GM18951 (cell line): ENCODE data around the gene CPNE7.
"Not testable (repeated sequence)": the region's sequence is repeated elsewhere in the genome, so short reads cannot be mapped to it uniquely, and the experiment has no call there.

ENCODE experiments used
- POLR2A ChIP-seq: IDR thresholded peaks from 4 replicates; pipeline ENCODE4 v1.6.1; 2011; ENCODE audit warnings: mild to moderate bottlenecking; ENCODE audit not compliant: insufficient read length, insufficient read depth; ENCODE audit errors: extremely low read depth
- in situ Hi-C: fragments of 300-500 bp; cut with MboI; formaldehyde crosslinking; loops from one replicate; pipeline ENCODE4 v1.12.0; 2022; ENCODE audit warnings: low sequenced_read_pairs, mixed read lengths, inconsistent platforms; ENCODE audit not compliant: unreplicated experiment

The CPNE7 gene

DNA sequence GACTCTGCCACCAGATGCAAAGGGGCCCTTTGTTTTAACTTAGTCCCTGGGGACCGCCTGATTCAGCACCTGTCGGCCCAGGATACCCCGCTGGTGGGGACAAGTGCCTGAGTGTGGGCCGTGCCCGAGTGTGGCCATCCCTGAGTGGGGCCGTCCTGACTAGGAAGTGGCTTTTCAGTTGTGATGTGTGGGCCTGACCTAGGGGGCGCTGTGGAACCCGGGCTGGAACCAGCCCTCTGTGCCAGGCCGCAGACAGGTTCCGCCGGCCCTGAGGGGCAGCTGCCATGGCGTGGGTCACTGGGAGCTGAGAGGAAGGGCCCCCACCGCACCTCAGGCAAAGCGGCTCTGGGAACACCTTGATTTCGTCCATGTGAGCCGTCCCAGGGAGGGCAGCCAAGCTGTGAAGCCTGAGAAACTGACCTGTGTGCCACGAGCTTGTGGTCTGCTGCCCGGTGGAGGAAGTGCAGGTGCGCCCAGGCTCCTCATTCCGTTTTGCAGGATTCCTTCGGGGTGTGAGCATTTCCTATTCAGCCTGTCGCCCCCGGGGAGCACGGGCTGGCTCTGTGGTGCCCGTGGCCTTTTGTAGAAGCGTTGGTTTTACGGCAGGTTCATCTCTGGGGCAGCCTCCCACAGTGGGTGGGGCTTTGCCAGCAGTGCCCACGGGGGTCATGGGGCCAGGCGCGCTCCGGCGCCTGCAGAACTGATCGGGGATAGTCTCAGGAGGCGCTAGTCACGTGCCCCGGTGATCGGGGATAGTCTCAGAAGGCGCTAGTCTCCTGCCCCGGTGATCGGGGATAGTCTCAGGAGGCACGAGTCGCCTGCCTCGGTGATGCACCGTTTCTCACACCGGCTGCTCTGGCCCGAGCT is 9.8 kb upstream of the CPNE7 start:
- in situ Hi-C loops = no loop called here
- TF ChIP-seq POLR2A = peak; percentile 21

DNA sequence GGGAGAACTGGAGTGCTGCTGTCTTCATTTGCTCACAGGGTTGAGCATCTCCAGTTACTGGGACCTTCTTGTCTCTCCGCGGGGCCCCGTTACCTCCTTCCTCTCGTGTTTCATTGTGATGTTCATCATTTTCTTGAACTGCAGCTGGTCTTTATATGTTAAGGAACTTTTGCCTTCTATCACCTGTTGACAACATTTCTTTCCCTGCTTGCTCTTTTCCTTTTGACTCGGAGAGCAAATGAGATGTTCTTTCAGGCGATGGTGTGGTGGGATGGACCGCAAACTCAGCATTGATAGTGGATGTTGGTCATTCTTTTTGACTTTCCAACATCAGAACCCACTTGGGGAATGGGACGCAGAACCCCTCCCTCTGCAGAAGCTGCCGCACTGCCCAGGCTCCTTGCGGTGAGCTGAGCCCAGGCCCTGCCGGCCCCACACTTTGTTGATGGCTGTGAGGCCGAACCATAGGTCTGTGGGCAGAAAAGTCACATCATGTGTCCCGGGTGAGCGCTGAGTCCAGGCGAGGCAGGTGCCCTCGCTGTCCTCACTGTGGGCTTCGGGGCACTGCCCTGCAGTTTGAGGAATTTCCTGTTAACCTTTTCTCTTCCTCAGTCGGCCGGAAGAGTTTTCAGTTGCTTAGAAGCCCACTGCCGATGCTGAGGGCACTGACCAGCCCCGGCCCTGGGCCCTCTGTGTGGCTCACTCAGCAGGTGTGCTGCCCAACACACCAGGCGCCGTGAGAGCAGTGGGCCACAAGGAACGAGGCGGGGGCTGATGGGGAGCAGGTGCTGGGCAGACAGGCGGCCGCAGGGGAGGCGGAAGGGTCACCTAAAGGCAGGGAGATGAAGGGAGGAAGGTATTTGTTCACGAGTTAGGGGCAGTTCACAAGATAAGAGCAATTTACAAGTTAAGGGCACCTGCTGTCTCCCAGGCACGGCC is 7.6 kb upstream of the CPNE7 start:
- in situ Hi-C loops = no loop called here
- no peak for TF ChIP-seq POLR2A

DNA sequence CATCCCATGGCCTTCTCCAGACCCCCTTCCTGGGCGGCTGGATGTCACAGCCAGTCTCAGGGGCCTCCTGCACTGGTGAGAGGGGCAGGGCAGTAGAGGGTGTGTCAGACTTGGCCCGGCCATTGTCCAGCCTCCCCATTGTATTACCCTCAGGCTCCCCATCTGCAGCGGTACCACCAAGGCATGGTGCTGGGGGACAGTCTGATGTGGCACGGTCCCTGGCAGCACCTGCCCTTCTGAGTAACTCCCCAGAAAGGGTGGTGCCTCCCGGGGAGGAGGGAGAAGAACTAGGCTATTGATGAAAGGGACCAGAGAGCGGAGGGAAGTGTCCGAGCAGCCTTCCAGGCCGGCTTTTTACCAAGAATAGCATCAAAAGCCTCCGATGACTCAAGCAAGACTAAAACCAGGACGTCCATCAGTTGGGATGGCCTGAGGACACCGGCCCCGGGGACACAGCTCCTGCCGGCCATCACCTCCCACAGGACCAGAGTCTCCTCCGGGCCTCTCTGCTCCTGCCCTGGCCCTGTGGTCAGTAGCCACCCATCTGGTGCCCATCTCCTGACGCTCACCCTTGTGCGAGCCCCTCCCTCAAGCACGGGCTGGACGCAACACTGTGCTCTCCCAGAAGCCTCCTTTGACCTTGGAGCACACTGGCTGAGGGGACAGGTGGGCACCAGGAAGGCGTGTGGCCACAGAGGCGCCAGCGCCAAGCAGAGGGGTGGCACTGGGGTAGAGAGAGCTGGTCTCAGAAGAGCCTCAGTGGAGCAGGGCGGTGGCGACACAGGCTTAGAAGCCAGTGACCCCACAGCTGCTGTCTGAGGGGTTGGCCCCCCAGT is 5.8 kb upstream of the CPNE7 start:
- in situ Hi-C loops = no loop called here
- no peak for TF ChIP-seq POLR2A

DNA sequence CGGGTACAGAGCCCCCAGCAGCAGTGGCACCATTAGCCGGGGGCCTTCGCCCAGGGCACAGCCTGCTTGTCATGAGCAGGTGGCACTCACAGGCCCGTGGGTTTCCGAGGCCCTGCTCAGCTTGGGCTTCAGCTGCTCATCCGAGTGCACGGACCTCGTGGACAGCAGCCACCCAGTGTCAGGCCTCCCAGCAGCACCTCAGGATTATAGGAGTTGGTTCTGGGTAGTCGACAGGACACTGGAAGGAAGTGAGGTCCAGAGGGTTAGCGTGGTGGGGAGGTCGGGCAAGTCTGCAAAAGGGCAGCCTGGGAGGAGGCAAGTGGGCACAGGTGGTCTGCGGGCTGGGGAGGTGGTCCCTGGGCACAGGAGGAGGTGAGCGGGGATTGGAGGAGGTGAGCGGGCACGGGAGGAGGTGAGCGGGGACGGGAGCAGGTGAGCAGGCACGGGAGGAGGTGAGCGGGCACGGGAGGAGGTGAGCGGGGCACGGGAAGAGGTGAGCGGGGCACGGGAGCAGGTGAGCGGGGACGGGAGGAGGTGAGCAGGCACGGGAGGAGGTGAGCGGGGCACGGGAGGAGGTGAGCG is 5.1 kb upstream of the CPNE7 start:
- TF ChIP-seq POLR2A = no peak
- in situ Hi-C loops = no loop called here

DNA sequence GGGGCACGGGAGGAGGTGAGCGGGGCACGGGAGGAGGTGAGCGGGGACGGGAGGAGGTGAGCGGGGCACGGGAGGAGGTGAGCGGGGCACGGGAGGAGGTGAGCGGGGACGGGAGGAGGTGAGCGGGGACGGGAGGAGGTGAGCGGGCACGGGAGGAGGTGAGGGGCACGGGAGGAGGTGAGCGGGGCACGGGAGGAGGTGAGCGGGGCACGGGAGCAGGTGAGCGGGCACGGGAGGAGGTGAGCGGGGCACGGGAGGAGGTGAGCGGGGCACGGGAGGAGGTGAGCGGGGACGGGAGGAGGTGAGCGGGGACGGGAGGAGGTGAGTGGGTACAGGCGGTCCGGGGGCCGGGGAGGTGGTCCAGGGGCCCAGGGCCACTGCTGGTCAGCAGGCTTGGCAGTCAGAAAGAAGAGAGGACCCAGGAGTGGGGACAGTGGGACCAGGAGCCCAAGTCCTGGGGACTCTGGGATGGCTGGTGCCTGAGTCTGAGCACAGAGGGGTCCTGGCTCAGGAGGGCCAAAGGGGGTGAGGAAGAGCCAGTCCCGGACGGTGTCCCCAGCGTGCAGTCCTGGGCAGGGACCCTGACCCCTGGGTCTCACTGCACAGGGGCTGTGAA is 4.5 kb upstream of the CPNE7 start:
- in situ Hi-C loops = not testable (repeated sequence)

DNA sequence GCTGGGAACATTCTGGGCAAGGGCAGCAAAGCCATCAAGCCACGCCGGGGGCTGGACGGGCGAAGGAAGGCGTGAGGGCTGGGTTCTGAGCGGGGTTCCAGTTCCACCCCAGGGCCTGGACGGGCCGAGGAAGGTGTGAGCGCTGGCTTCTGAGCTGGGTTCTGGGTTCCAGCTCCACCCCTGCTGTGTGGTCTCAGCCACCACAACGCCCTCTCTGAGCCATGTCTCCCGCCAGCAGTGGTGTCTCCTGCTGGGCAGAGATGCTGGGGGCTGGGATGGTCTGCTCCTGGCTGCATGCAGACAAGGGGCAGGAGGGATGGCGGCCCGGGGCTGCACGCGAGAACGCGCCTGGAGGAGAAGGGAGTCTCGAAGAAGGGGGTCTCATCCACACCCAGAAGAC is 3.9 kb upstream of the CPNE7 start:
- in situ Hi-C loops = no loop called here
- TF ChIP-seq POLR2A = no peak

DNA sequence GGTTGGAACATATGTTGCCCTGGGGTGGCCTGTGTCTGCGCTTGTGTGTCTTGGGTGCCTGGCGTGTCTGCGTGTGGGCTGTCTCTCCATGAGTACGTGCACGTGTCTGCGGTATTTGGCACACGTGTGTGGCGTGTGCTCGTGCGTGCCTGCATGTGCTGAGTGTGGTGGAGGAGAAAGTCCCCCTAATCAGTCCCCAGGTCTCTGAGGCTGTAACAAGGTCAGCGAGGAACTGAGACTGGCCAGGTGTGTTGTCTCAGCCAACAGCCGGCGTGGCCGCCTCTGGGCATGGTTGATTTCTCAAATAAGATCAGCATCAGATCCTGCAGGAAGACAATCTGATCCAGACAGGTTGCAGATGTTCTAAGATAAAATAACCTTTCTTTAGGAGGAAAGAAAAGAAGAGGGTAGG is 3.5 kb upstream of the CPNE7 start:
- TF ChIP-seq POLR2A = no peak
- in situ Hi-C loops = no loop called here

DNA sequence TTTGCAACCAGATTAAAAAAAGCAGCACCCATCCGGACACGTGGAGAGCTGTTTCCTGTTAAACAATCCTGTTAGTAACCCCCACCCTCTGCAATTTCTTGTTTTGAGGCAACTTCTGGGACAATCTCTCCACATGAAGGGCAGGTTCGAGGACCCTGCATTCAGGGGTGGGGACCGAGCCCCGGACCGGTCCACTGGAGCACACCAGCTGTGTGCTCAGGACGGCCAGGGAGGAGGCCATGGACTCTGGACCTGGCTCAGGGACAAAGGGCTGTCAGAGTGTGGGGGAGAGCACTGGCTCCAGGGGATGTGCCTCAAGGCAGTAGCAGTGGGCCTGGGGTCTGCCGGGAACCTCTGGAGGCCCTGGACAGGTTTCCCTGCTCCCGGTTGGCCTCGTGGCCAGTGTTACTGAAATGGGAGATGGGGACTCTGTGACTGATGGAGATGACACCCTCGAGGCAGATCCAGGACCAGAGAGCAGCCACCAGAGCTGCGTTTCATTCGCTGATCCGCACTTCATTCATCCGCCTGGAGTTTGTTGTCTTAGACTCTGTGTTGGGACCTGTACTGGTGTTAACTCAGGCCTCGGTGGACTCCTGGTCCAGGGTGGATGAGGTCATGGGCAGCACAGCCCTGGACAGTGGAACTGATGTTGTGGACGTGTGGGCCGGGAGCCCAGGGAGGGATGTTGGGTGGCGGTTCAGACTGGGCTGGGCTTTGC is 2.9 kb upstream of the CPNE7 start:
- in situ Hi-C loops = no loop called here
- no peak for TF ChIP-seq POLR2A

DNA sequence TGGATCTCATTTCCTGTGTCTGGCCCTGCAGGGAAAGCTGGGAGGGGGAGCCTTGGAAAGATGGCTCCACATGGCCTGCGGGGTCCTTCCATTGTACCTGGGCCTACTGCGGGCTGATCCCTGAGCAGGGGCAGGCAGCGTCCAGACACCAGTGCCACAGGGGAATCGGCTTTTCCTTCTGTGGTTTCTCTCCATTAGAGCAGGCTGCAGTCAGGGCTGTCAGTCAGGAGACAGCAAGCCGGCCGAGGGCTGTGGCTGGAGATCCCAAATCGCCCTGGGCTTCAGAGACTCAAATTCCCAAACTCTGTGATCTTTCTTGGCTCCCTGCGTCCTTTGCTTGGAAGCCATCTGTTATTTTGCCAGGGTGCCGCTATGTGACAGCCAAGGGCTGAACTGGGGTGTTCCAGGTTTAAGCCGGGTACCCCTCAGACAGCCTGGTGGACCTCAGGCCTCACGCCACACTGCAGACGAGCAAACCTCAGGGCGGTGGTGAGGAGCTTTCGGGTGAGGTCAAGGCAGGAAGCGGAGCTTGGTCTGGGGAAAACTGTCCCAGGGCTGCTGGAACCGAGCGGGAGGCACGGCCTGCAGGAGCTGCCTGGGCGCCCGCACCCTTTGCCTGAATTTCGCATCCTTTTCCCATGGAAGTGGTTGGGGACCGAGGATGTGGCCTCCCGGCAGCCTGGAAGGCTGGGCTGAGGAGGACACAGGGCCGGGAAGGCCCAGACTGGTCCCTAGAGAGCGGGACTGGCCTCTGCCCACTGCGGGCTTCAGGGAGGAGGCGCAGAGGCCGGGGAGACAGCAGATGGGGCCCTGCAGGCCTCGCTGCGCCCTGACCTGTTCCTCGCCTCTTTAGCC is 1.5 kb upstream of the CPNE7 start:
- in situ Hi-C loops = no loop called here
- TF ChIP-seq POLR2A = no peak

DNA sequence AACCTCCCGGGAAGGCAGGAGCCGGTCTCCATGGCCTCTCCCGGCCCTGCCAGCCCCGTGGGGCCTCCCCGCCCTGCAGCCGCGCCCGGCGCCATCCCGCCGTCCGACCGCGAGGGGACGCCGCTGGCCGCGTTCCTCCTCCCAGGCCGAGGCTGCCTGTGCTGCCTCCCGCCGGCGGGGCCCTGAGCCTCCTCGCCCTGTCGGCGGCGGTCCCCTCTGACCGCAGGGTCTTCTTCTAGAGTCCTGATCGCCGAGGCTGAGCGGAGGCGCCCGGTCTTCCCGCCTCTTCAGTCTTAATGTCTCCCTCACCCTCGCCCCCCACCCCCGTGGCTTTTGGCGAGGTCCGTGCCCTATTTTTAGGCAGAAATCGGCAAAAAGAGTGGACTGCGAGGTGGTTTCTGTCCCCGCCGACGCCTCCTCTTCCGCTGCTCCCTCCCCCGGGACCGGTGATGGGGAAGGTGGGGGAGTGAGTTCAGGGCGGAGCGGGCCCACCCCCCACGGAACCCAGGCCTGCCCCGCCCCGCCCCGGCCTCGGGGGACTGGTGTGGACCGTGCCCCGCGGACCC is 794 bp upstream of the CPNE7 start:
- in situ Hi-C loops = no loop called here
- no peak for TF ChIP-seq POLR2A
